Stimulated activated CD8-positive, alpha-beta memory T cell treated with anti-CD3 and anti-CD28 coated beads, Interleukin-7, amount 100 ng/mL, for 1 hour (primary cell): ENCODE results near the gene ETV4.

Experiments
- DNase-seq, 2 donors: peaks; one replicate each; pipeline ENCODE4 v3.0.0-alpha.2; 2020; ENCODE audit warnings: low read depth in 2 of 2

The ETV4 gene

GRCh38 chr17:43572368-43572980 is 26.3 kb upstream of the ETV4 start:
- DNase-seq: no peak

- no peak for DNase-seq
Measured at GRCh38 chr17:43570518-43570928, 24.4 kb upstream of the ETV4 start.

GRCh38 chr17:43568506-43569082 is 22.5 kb upstream of the ETV4 start:
- DNase-seq: no peak

DNA sequence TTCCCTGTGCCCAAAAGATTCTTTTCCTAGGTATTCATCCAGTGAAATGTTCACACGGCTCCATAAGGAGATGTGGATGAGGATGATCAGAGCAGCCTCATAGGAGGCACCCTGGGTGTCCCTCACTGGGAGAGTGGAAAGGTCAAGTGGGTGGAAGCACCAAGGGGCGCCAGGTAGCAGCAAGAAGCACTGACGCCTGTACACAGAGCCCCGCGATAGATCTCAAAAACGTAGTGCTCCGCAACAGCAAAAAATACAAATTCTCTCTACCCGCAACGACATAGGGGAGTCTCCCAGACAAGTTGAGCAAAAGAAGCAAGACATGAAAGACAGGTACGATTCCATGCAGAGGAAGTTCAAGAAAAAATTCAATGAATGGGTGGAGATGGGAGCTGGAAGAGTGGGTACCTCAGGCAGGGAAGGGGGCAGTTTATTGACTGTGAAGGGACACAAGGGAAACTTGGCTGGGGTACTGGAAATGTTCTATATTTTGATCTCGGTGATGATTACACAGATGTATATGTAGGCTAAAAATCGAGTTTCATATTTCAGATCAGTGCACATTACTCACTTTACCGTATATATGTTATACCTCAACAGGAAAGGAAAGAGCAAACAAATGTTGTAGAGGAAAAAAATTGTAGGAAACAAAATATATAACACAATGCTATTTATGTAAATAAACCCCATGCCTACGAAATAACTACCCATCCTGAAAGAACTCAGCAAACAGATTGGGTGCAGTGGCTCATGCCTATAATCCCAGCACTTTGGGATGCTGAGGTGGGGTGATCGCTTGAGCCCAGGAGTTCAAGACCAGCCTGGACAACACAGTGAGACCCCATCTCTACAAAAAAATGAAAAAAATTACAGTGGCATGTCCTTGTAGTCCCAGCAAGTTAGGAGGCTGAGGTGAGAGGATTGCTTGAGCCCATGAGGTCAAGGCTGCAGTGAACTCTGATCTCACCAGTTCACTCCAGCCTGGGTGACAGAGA is 17.8 kb upstream of the ETV4 start:
- no peak for DNase-seq

GRCh38 chr17:43562679-43563599 is 16.8 kb upstream of the ETV4 start:
- DNase-seq: no peak

DNA sequence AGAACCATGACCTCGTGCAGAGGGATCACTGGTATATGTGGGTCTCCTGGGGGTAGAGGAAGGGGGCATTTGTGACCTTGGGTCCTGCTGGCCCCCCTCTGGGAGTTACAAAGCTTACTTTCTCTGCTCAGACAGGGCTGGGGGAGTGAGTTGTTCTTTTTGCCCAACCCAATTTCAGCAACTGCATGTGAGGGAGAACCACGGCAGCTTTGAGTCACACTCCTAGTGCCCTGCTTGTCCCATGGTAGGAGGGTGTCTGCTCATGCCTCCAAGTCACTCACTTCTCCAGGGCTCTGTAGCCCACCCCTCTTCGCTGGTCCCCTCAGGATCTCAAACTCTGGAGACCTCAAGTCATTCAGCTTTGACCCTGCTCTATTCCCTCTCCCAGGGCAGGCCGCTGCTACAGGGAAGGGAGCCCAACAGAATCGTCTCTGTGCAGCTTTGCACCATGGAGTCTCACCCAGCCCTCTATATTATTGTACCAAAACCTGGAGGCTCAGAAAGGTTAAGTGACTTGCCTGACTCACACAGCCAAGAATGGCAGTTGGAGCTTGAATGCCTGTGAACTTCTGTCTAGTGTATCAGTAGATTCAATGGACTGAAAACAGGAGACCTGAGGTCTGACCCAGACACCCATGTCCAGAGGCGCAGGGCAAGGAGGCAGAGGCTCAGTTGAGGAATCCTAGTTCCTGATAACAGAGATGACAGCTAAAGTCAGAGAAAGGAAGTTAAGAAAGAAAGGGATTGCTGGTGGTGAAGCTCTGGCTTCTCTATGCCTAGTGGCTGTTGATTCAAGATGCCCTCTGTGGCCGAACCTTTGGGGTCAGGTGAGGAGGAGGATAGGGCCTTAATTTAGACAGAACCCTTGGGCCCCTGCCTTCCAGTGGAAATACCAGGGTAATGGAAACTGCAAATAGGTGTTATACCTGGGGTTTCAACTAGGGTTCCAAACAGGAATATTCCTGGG is 14.6 kb upstream of the ETV4 start:
- DNase-seq: no peak

GRCh38 chr17:43559161-43559816 is 13.1 kb upstream of the ETV4 start:
- no peak for DNase-seq

- no peak for DNase-seq
Measured at GRCh38 chr17:43558805-43559160, 12.6 kb upstream of the ETV4 start.

GRCh38 chr17:43556292-43556691 is 10.2 kb upstream of the ETV4 start:
- DNase-seq: no peak

- no peak for DNase-seq
Measured at GRCh38 chr17:43554857-43555256, 8.7 kb upstream of the ETV4 start.

DNA sequence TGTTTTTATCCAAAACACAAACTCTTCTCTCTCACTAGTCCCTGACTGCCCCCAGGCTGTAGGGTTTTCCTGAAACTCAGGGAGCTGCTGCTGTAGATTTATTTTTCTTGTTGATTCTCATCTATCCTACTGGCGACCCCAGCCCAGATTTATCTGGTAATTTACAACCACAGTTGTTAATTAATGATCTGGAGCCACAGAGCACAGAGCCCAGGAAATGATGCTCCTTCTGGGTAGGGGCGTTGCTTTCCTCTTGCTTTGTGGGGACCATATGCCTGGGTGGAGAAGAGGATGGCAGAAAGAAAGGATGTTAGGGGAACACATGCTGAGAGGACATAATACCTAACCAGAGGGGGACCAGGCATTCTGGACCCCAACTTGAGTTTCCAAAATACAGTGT is 7.4 kb upstream of the ETV4 start:
- no peak for DNase-seq

- DNase-seq: no peak
Measured at GRCh38 chr17:43552229-43552837, 6.2 kb upstream of the ETV4 start.

- no peak for DNase-seq
Measured at GRCh38 chr17:43550754-43551153, 4.6 kb upstream of the ETV4 start.

- no peak for DNase-seq
Measured at GRCh38 chr17:43549496-43549895, 3.4 kb upstream of the ETV4 start.

GRCh38 chr17:43548689-43549379 is 2.7 kb upstream of the ETV4 start:
- DNase-seq: no peak

DNA sequence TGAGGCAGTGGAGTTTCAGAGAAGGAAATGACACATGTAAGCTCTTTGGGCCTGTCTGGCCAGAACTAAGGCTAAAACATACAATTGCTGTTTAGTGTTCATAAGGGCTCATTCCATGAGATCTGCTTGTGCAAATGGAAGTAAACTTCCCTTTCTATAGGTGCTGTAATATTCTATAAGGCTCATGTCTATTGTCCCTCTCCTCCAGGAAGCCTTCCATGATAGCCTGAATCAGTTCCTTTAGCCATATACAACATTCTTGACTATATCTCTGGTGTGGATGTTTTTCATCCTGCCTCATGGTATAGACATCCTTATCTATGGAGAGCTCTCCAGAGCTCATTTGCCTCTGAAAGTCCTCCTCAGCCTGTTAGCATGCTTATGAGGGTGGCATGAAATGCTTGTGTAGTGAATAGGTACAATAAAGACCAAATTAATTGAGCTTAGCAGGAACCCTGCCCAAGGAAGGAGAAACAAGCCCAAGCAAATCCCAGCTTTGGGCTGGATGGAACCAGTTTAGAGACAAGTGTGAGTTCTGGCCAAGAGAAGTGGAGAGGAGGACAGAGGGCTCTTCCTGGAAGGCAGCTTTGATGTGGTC is 1.6 kb upstream of the ETV4 start:
- DNase-seq: no peak

DNA sequence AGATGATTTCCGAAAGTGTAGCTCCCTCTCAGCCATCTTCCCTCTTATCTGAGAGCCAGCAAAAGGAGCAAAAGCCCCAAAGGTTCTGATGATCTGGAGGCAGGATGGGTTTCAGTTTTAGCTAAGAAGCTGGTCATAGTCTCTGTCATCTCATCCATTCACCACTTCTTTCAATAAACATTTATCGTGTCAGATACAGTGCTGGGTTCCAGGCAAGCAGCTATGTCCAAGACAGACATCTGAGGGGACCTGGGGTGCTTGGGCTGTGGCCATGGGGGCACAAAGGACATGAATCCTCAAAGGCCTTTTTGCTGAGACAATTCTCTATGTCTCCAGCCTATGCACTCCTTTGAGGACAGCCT is 1.0 kb upstream of the ETV4 start:
- no peak for DNase-seq

DNA sequence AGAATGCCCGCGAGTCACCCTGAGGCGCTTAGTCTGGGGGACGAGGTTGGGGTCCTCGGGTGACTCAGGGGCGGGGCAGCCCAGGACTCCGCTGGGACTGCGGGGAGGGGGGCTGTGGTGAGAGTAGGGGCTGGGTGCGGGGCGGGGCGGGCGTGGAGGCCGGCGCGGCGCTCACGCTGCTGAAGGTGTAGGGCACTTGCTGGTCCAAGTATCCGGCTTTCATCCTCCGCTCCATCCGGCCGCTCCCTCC is 832 bp downstream of the ETV4 start:
- DNase-seq: no peak
